Measurements from ENCODE around the gene CCR8.

CCR8 gene, protein sequence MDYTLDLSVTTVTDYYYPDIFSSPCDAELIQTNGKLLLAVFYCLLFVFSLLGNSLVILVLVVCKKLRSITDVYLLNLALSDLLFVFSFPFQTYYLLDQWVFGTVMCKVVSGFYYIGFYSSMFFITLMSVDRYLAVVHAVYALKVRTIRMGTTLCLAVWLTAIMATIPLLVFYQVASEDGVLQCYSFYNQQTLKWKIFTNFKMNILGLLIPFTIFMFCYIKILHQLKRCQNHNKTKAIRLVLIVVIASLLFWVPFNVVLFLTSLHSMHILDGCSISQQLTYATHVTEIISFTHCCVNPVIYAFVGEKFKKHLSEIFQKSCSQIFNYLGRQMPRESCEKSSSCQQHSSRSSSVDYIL

DNA sequence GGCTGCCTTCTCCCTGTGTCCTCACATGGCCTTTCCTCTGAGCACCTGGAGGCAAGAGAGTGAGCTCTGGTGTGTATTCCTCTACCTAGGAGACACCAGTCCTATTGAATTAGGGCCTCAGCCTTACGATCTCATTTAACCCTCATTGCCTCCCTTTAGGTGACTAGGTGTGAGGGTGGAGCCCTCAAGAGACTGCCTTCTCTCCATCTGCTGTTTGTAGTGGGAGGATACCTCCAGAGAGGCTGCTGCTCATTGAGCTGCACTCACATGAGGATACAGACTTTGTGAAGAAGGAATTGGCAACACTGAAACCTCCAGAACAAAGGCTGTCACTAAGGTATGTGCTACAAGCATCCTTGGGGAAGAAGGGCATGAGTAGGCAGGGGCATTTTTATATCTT is at the start of gene CCR8:
CCR8 (plus strand) TSS at position 217 of the 400 bp plus-strand sequence. CDS start 2,623 bp downstream, outside the sequence.
- DNase-seq = no peak

DNA sequence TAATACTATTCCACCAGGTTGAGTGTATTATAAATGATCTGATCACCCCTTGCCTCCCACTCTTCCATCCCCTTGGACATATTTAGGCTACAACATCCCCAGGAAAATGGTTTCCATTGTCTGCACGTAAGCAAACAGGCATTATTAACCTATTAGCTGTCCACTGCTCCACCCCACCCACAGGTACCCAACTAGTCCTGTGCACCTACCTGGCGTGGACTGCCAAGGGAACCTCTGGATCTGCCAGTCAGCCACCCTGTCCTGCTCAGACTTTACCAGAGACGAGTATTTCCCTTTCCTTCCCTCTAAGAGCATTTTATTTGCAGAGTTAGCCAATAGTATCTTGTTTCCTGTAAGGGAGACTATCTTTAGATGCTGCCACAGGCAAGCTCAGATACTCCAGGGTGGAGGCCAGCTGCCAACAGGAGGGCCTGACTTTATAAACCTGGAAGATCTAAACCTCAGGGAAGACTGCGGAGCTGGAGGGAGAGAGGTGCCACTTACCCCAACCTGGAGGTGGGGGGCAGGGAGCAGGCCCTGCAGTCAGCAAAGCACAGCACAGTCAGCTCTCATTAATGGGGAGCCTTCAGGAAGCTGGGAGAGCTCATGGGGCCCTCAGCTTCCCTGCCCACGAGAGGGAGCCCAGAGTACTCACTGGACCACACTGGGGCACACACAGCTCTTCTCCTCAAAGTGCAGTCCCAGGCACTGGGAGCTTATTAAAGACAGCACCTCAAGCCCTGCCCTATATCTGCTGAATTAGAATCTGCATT is 49.6 kb upstream of the CCR8 start, which contains the start of gene CX3CR1:
CX3CR1 (minus strand) TSS at position 292 of the 773 bp plus-strand sequence. CDS start 13,527 bp downstream, outside the sequence.
- no peak for DNase-seq

DNA sequence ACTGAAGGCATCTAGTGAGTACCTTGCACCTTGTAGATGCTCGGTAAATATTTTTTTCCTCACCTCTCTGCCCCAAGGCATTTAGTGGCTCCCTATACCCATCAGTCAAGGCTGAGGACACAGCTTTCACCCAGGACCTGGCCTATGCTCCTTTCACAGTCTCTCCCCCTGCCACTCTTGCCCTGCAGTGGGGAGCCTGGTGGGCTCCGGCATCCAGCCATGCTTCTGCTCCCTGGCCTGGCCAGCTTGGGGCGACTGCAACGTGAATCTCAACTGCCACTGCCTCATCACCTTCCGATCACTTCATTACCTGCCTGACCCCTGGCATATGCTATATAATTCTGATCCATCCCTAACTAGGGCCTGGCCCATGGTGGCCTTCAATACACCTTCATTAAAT is 48.9 kb upstream of the CCR8 start:
- no peak for DNase-seq

DNA sequence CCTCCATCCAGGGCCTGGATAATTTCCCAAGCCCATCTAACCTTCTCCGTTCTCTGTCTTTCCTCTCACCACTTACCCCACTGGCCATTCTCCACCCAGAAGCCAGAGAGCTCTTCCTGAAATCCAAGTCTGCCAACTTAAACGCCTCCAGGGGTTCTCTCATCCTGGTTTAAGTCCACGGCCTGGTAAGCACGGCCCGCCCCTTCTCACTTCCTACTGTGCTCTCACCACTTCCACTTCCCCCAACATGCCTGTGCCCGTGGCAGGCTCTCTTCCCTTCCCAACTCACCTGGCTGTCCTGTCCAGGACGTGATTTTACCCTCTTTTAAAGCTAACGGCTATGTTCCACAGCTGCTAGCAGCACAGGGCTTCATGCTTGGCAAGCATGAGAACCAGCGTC is 48.0 kb upstream of the CCR8 start:
- no peak for DNase-seq

DNA sequence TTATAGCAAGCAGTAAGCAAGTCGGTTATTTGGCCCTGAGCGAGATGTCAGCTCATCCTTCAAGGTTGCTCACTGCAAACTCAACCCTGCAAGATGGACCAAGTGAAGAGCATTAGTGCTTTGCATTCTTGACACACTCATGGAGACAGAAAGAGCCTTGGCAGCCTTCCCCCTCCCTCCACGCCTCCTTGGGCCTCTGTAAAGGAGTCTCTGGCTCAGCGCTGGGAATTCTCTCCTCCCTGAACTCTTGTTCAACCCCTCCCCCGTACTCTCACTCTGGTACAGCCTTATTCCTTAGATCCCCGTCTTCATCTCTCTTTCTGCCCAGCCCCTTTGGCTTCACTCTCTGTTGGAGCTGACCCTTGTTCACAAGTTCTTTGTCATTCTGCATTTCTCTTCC is 47.5 kb upstream of the CCR8 start:
- no peak for DNase-seq

DNA sequence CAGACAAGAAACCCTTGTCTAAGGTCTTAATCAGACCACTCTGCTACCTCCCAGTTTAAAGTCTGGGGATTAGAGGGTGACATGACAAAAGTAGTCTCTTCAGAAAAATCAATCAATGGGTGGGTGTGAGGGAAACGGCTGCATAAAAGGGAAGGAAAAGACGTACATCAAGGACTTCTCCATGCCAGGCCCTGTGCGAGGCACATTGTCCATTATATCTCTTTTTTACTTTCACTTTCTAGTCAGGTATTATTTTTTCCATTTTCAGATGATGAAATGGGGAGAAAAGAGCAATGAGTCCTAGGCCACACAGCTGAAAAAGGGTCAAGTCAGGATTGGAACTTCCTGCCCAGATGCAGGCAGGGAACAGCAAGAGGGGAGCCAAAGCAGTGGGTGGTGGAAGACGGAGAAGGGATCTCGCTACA is 45.0 kb upstream of the CCR8 start:
- DNase-seq = no peak

DNA sequence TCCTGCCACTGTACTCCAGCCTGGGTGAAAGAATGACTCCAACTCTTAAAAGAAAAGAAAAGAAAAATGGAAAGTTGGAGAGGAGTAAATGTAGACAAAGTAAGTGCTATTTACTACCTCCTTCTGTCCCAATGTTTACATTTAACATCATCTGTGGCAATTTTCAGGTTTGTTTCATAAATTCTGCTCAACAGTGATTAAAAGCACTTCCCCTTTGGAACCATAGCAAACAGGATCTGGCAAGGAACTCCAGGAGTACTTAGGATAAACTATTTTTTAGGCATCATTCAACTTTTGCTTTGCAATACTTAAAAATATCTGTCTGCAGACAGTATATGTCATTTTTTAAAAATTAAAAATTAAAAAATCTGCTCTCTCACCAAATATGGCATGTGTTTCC is 44.2 kb upstream of the CCR8 start:
- no peak for DNase-seq

DNA sequence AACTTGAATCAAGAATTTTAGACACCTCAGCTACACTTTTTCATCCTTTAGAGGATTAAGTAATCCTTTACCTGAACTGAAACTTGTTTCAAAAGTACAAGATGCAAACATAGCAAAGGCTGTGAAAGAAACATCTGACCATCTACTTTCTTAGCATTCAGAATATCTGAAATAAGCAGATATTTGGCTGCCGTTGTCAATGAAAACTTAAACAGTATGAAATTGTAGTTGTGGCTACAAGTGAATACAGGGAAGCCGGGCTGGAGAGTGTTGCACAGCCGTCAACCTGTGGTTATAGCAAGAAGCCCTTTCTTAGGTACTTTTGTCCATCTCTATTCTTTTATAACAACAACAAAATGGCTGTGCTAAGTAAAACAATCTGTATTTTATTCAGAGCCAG is 42.7 kb upstream of the CCR8 start:
- no peak for DNase-seq

DNA sequence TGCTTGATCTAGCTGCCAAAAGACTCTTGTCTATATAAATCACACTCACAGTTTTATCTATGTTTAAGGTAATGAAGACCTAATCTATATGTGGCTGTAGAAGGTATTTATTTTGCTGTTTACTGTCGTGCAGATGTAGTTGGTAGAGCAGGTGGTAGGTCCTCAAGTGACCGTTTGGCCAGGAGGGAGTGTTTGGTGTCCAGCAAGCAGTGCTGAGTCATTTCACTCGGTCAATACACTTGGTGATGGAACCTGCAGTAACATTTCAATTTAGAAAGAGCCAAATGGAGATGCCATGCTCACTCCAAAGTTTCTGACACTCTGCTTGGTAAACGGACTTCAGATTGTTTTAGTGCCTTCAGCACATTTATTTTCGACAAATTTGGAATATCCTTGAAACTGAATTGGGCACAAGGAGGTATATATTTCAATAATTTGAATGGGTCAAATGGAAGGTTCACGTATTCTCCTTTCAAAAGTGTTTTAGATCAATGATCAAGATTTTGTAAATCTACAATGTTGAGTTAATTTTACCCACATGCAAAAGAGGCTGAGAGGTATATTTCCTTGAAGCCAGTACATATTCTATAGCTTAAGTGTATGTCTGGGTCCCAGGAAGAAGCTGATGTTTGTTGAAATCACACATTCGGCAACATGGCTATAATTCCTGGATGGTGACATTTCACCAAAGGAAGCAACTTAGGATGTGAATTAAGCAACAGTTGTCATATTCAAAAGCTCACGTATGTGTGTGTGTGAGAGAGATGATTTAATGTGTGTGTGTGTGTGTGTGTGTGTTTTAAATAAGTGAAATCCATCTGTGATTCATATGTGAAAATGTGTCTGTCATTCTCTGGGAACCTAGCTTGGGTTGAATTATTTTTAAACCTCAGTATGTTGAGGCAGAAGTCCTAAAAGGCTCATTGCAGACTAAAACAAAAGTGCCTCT is 42.0 kb upstream of the CCR8 start:
- DNase-seq = no peak

DNA sequence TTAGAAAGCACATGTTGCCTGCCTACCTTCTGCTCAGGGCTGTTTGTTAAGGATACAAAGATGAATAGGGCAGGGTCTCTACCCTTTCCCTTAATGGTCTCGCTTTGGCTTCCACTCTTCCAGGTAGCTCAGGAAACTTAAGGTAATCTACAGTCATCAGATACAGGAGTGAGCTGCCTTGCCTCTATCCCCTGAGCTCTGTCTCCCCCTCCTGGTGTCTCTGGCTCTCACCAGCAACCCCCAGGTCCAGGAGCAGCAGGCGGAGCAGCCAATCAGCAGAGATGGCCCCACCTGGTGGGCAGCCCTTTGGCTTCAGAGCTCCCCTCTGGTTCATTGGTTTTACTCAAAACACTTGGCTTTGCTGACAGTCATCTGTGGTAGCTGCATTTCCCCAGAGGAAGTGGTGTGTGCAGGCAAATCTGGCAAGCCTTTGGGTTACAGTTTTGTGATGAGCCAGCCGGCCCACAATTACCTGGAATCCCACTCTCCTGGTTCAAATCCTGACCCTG is 41.2 kb upstream of the CCR8 start:
- DNase-seq = peak; percentile 43

DNA sequence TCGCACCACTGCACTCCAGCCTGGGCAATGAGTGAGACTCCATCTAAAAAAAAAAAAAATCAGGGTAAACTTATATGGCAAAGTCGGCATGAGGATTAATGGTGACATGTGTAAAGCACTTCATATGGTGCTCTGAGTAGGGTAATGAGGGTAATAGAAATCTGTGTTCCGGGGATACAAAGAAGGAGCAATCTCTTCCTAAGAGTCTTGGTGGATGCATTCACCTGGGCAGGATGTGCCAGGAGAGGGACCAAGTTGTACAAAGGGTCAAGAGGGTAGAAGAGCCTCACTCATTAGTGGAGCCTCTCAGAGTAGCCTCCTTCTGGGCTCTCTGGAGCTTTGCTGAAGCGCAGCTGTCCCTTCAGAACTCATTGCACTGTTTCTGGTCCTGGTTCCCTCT is 40.4 kb upstream of the CCR8 start:
- DNase-seq = no peak

DNA sequence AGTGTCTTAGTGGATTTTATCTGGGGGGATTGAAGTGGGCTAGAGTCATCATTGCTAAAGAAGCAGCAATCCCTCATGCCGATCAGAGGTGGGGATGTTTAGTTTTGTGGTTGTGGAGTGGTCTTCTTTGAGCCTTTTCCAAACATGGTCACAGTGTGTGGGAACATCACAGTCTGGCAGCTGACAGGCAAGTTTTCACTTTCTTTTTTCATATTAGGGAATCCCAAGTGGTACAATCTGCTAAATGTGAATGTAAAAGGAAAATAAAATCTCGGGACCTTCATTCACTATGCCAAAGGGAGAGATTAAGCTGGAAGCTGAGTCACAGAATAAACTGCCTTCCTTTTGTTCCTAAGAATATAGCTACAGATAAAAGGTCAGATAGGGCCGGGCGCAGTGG is 39.3 kb upstream of the CCR8 start:
- no peak for DNase-seq

DNA sequence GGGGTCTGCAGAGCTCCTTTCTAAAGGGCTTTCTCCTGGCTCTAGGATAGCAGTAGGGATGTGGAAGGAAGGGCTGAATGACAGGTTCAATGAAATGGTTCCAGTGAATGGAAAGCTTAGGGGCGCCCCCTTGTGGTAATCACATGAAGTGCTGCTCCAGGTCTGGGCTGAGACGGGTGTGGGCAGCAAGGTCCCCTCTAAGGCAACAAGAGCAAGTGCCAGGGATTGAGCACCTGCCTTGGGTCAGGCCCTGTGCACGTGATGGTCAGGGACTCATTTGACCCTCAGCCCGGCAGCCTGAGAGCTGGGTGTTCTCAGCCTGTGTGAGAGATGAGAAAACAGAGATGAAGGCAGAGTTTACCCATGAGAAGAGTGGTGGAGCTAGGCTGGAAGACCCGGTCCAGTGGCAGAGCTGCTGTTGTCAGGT is 37.6 kb upstream of the CCR8 start:
- peak; percentile 21 for DNase-seq

DNA sequence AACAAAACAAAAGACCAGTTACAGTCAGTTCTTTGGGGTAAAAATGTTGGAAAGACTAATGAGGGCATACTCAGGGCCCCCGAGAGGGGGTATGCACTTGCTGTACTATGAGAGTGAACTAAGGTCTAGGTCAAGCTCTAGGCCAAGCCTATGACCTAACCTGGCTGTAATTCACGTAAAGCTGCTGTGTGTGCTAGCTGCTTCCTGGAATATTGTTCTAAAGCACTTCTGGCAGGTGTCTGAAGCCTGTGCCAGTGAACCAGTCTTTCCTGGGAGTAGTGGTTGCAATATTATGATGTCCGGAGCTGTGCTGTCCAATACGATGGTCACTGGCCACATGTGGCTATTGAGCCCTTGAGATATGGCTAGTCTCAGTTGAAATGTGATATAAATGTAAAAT is 36.5 kb upstream of the CCR8 start:
- DNase-seq = no peak

DNA sequence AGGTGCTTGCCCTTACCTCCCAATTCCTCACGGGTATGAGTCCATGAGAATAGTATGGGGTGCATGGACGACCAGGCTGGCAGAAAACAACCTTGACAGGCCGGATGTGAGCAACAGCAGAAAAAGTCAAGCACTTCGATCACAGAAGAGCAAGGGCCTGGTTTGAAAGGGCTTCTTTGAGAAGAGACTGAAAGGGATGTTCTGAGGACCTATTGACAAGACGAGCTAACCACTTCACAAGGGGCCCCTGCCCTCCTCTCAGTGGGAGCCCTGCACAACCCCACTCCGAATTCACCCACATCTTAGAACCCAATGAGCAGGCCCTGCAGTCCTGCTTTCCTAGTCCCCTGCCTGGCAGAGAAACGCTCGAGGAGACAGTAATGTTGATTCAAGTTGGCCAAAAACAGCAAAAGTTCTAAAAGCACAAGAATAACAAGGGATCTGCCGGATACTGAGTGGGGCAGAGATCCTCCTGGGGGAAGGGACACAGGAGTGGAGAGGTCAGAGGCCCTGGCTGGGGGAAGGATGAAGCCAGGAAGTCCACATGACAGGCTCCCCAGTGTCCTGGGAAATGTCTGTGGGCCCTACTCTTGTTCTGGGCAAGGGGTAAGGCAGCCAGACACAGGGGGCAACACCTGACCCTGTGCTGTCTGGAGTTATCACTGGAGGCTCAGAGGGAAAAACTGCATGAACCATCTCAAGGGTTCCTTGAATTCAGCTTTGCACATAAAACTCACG is 34.9 kb upstream of the CCR8 start:
- no peak for DNase-seq

DNA sequence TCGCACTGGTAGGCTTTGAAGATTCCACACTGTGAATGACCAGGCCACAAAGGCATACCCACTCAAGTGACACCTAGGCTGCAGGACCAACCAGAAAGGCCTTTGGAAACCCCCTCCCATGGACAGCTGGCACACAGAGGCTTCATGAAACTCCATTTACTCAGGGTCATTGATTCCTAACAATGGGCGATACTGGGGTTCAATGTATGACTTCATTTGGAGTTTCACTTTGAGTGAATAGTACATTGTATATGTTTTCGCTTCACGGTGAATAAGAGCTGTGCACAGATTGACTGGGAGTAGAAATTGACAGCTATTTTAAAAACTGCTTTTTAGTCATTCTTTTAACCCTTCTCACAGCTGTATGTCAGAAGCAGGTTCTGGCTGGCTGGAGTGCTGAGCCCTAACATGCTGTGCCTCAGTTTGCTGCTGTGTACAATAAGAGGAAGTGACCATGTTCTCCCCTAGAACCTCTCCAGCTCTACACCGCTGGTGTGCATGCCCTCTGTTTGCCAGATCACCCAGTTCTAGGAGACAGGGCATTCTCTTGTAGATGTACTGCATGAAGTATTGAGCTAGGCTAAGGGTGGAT is 34.2 kb upstream of the CCR8 start:
- no peak for DNase-seq

DNA sequence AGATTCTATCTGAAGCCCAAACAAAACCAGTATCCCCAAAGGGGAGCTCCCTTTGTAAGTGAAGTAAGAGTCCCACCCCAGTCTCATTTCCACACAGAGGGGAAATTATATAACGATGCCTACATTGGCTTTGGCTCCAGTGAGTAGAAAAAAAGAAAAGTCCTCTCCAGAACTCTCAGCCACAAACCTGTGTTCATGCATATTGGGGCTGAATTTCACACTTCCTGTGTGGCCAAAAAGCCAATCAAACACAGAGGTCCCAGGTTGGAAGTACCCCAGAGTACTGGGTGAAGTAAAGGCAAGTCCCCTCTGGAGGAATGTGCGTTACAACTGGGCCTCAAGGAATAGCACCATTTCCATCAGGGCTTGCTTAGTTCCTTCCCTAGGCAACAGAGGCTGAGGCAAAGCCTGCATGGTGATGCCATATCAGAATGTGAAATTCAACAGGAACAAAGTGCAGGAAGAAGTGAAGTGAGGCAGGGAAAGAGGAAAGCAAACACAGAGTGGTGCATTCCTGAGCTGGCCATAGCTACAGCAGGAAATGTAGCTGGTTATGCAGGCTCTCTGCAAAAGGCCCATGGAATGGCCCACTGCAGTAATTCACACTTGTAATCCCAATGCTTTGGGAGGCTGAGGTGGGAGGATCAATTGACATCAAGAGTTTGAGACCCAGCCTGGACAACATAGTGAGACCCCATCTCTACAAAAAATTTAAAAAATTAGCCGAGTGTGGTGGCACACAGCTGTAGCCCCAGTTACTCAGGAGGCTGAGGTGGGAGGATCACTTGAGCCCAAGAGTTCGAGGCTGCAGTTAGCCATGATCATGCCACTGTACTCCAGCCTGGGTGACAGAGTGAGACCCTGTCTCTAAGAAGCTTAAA is 33.1 kb upstream of the CCR8 start:
- no peak for DNase-seq

DNA sequence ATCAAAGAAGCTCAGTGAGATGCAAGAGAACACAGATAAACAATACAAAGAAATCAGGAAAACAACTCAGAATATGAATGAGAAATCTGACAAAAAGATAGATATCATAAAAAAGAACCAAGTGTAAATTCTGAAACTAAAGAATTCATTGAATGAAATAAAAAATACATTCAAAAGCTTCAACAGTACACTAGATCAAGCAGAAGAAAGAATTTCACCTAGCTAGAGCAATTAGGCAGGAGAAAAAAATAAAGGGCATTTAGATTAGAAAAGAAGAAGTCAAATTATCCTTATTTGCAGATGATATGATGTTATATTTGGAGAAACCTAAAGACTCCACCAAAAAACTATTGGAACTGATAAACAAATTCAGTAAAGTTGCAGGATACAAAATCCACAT is 30.2 kb upstream of the CCR8 start:
- DNase-seq = no peak

DNA sequence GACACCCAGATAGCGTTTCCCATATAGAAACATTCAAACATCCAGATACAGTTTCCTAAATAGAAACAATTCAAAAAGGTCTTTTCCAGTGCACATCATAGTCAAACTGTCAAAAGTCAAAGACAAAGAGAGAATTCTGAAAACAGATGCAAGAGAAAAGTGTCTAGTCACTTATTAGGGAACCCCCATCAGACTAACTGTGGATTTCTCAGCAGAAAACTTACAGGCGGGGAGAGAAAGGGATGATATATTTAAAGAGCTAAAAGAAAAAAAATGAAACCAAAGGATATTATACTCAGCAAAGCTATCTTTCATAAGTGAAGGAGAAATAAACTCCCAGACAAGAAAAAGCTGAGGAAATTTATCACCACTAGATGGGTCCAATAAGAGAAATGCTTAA is 27.3 kb upstream of the CCR8 start:
- DNase-seq = no peak

DNA sequence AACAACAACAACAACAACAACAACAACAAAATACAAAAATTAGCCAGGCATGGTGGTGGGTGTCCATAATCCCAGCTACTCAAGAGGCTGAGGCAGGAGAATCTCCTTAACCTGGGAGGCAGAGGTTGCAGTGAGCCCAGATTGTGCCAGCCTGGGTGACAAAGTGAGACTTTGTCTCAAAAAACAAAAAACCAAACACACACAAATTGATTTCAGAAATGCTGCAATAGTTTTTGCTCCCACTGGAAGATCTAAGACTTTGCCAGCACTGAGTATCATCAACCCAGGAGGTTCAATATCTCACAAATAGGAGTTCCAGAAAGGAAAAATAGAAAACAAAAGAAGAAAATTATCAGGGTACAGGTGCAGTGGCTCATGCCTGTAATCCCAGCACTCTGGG is 16.2 kb upstream of the CCR8 start:
- no peak for DNase-seq

DNA sequence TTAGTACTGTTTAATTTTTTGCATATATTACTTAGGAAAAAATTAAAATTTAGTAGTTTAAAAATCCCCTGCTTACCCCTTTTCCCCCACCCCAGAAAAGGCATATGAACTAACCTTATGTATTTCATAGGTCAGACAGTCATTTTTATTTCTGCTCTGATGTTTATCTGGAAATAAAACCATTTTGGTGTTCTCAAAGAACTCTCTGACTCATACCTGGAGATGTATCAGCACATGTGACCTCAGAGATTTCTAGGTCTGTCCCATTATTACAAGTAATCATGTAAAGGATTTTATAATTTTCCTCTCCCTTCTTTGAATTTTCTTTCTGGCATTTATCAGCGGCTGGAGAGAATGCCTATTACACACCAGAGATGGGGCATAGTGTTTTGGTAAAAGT is 14.1 kb upstream of the CCR8 start:
- DNase-seq = no peak
